HFF-Myc (cell line): ENCODE results near the gene NAA11.
"Not testable (repeated sequence)": the region's sequence is repeated elsewhere in the genome, so short reads cannot be mapped to it uniquely, and the experiment has no call there.

Experiments
- DNase-seq: peaks from one replicate; pipeline ENCODE4 v3.0.0-alpha.2; 2011; ENCODE audit warnings: low read depth; ENCODE audit errors: extremely low read depth
- H3K4me3 ChIP-seq: replicated peaks from 2 replicates; pipeline ENCODE4 v1.5.1; 2011; ENCODE audit warnings: low read depth, mild to moderate bottlenecking, control low read depth, low read length
- TF ChIP-seq, protein P1 (sequence below): IDR thresholded peaks from 2 replicates; pipeline ENCODE4 v1.5.1; 2012; ENCODE audit warnings: mild to moderate bottlenecking, low read depth, low read length, control low read depth; ENCODE audit errors: missing control alignments

NAA11 gene

DNA sequence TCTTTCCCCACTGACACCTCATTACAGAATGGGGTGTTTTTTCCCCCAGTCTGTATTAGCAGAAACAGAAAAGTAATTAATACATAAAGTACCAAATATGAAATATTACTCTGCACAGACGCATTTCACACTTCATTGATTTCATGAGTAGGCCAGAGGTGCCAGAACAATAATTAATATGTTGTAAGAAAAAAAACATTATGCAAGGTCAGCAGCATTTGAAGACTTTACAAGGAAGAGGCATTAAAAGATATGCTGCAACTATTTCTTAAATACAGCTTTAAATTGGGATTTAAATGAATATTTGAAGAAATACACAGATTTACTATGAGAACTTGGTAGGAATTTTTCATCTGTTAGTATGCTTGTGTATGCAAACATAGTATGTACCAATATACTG lies 37.7 kb downstream of the NAA11 start:
- no peak overlapping the region for H3K4me3 ChIP-seq
- TF ChIP-seq, protein P1, sequence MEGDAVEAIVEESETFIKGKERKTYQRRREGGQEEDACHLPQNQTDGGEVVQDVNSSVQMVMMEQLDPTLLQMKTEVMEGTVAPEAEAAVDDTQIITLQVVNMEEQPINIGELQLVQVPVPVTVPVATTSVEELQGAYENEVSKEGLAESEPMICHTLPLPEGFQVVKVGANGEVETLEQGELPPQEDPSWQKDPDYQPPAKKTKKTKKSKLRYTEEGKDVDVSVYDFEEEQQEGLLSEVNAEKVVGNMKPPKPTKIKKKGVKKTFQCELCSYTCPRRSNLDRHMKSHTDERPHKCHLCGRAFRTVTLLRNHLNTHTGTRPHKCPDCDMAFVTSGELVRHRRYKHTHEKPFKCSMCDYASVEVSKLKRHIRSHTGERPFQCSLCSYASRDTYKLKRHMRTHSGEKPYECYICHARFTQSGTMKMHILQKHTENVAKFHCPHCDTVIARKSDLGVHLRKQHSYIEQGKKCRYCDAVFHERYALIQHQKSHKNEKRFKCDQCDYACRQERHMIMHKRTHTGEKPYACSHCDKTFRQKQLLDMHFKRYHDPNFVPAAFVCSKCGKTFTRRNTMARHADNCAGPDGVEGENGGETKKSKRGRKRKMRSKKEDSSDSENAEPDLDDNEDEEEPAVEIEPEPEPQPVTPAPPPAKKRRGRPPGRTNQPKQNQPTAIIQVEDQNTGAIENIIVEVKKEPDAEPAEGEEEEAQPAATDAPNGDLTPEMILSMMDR = no peak
- DNase-seq = no peak

DNA sequence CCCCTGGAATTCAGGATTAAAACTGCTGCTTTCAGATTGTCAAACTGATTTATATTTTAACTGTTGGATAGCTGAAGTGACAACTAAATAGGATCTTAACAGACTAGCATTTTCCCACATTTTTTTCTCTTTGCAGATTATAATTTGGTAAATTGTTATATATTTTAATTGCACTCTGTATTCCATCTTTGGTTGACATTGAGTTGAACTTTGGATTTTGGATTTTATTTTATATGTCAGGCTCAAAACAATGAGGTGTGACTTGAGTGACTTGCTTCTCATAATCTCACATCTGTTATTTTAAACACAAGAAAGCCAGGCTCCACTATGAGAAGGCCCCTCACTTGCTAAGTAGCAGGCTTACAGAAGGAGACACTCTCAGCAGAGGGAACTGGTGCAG lies 38.1 kb downstream of the NAA11 start:
- H3K4me3 ChIP-seq = no peak overlapping the region
- no peak for DNase-seq
- TF ChIP-seq, protein P1 = no peak

GRCh38 chr4:79287076-79287475 lies 38.8 kb downstream of the NAA11 start:
- H3K4me3 ChIP-seq = no peak overlapping the region
- TF ChIP-seq, protein P1 = no peak
- no peak for DNase-seq

- no peak overlapping the region for H3K4me3 ChIP-seq
- DNase-seq = no peak
- TF ChIP-seq, protein P1 = no peak
Measured at GRCh38 chr4:79281566-79282359, 44.1 kb downstream of the NAA11 start.

GRCh38 chr4:79277467-79277866 lies 48.4 kb downstream of the NAA11 start:
- not testable (repeated sequence) for H3K4me3 ChIP-seq, DNase-seq

DNA sequence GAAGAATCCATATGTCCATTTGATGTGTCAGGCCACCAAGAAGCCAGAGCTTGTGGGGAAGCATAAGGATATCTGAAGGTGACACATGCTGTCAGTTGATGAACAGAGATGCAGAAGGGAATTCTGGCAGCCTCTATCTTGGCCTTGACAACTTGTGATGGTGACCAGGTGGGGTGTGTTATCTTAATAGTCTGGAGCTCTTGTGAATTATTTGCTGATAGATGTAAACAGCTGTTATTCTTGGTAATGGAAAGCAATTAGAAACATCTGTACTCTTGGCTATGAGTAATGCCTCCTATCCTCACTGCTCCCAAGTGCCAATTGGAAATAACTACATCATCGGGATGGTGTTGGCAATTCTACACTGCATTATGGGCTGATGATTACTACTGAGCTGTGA lies 51.9 kb downstream of the NAA11 start:
- no peak overlapping the region for H3K4me3 ChIP-seq
- TF ChIP-seq, protein P1 = no peak
- DNase-seq = no peak

GRCh38 chr4:79272761-79273160 lies 53.1 kb downstream of the NAA11 start:
- H3K4me3 ChIP-seq = no peak overlapping the region
- no peak for DNase-seq
- TF ChIP-seq, protein P1 = no peak
